ENCODE data around the gene DBNL.

DNA sequence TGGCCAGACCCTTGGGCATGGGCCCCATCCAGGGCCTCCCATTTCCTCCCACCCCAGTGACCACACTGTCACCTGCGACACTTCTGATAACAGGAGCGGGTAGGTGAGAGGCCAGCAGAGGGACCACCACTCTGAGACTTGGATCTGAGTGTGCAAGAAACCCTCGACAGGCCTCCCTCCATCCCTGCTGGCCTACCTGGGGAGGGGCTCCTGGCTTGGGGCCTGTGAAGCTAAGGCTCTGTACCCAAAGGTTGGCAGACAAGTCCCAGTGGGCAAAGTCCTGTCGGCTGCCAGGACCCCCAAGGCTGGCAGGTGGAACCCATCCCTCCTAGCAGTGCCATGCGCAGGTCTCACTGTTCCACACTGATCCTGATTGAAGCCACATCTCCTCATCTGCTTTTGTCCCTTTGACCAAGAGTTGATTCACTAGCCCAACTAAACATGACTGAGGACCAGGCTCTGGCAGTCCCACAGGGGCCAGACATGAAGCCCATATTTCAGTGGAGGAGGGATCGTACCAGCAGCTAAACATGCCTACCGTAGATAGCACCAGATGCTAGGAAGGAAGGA is 22.1 kb downstream of the DBNL start:
- no peak for TF ChIP-seq POLR2A (IDR thresholded peaks at IDR 0.05)
- TF ChIP-seq, protein P1, sequence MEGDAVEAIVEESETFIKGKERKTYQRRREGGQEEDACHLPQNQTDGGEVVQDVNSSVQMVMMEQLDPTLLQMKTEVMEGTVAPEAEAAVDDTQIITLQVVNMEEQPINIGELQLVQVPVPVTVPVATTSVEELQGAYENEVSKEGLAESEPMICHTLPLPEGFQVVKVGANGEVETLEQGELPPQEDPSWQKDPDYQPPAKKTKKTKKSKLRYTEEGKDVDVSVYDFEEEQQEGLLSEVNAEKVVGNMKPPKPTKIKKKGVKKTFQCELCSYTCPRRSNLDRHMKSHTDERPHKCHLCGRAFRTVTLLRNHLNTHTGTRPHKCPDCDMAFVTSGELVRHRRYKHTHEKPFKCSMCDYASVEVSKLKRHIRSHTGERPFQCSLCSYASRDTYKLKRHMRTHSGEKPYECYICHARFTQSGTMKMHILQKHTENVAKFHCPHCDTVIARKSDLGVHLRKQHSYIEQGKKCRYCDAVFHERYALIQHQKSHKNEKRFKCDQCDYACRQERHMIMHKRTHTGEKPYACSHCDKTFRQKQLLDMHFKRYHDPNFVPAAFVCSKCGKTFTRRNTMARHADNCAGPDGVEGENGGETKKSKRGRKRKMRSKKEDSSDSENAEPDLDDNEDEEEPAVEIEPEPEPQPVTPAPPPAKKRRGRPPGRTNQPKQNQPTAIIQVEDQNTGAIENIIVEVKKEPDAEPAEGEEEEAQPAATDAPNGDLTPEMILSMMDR (IDR thresholded peaks at IDR 0.05) = no peak
